HCT116 (cell line): ENCODE data around the gene POLD1. TPM values are rescaled to one million over a fixed set of nuclear protein-coding genes. Genes with fewer than 3 reads are reported as not detected.

Experiments used
- ATAC-seq: fragments of 200-7000 bp; cut with Tn5 transposase; 2 replicates; pipeline ENCODE4 v1.9.1; 2020; ENCODE audit warnings: mild to moderate bottlenecking, moderate library complexity
- BruUV-seq: library from RNA; stranded (reverse); fragments of 400-500 nt; replicated peaks from 2 replicates; lab custom pipeline; 2021; lab: Mats Ljungman, UMichigan
- CTCF ChIA-PET: fragments of 300-600 bp; sonication (Branson Sonifier 250); formaldehyde crosslinking; loops from one replicate; lab custom pipeline; 2021; ENCODE audit warnings: antibody characterized with exemption; lab: Charles Lee
- POLR2A ChIA-PET: fragments of 300-600, 350-600 bp; sonication (Branson Sonifier 250); formaldehyde crosslinking; loops from one replicate; lab custom pipeline; 2021; ENCODE audit warnings: antibody characterized with exemption; lab: Charles Lee
- RAD21 ChIA-PET, 2 experiments: fragments of 300-600 bp; sonication (Branson Sonifier 250); formaldehyde crosslinking; loops; one replicate each; lab custom pipeline; 2023; ENCODE audit warnings: low total read pairs in 2 of 2; ENCODE audit not compliant: uncharacterized antibody in 2 of 2, unreplicated experiment in 2 of 2, low non-redundant PET in 1 of 2; lab: Charles Lee
- DNase-seq: peaks from one replicate; pipeline ENCODE4 v3.0.0-alpha.2; 2010; ENCODE audit warnings: low read depth, low spot score
- H2AFZ ChIP-seq: fragments of 200-600 bp; shearing (Covaris generic), sonication (generic); 2 replicates; pipeline ENCODE4 v1.6.1; 2017; ENCODE audit warnings: low read depth, mixed run types, mixed read lengths, antibody characterized with exemption, low read length; ENCODE audit not compliant: poor library complexity, severe bottlenecking
- H3K27ac ChIP-seq: 2 replicates; pipeline ENCODE4 v1.5.1; 2012; ENCODE audit warnings: low read depth, low read length
- H3K27me3 ChIP-seq: fragments of 200-600 bp; sonication (generic); 2 replicates; pipeline ENCODE4 v1.6.1; 2016; ENCODE audit warnings: mixed run types, low read length, mixed read lengths; ENCODE audit not compliant: insufficient read depth
- H3K36me3 ChIP-seq, 2 experiments: fragments of 200-500 bp in 1 of 2; fragments of 200-600 bp in 1 of 2; sonication (Bioruptor generic) in 1 of 2; sonication (generic) in 1 of 2; 2 replicates each; pipeline versions ENCODE4 v1.5.1 to v1.6.1; 2014 to 2016; ENCODE audit warnings: low read length in 2 of 2, inconsistent platforms in 1 of 2, mixed read lengths in 1 of 2, mixed run types in 1 of 2; ENCODE audit not compliant: insufficient read depth in 2 of 2, control insufficient read depth in 1 of 2
- H3K4me1 ChIP-seq, 2 experiments: fragments of 200-600 bp in 1 of 2; sonication (generic) in 1 of 2; 2 replicates each; pipeline versions ENCODE4 v1.5.1 to v1.6.1; 2012 to 2017; ENCODE audit warnings: low read length in 2 of 2, inconsistent platforms in 1 of 2, mild to moderate bottlenecking in 1 of 2, mixed read lengths in 1 of 2, mixed run types in 1 of 2, moderate library complexity in 1 of 2; ENCODE audit not compliant: insufficient read depth in 2 of 2, control insufficient read depth in 1 of 2
- H3K4me2 ChIP-seq: fragments of 200-600 bp; sonication (generic); 2 replicates; pipeline ENCODE4 v1.6.1; 2017; ENCODE audit warnings: mixed run types, low read length, mixed read lengths
- H3K4me3 ChIP-seq, 2 experiments: fragments of 200-600 bp in 1 of 2; sonication (generic) in 1 of 2; replicated peaks in 1 of 2; 2 replicates each; pipeline ENCODE4 v1.5.1; 2011 to 2016; ENCODE audit warnings: low read length in 2 of 2, control low read depth in 1 of 2, low read depth in 1 of 2, mild to moderate bottlenecking in 1 of 2, mixed read lengths in 1 of 2, mixed run types in 1 of 2
- H3K79me2 ChIP-seq: fragments of 200-600 bp; sonication (generic); 2 replicates; pipeline ENCODE4 v1.6.1; 2017; ENCODE audit warnings: mild to moderate bottlenecking, mixed run types, low read length, moderate library complexity, mixed read lengths; ENCODE audit not compliant: insufficient read depth
- H3K9ac ChIP-seq: fragments of 200-600 bp; sonication (generic); 2 replicates; pipeline ENCODE4 v1.6.1; 2016; ENCODE audit warnings: low read length, mixed read lengths
- H3K9me2 ChIP-seq: fragments of 200-600 bp; sonication (generic), shearing (Covaris generic); 2 replicates; pipeline ENCODE4 v1.6.1; 2017; ENCODE audit warnings: mixed run types, mild to moderate bottlenecking, moderate library complexity; ENCODE audit not compliant: insufficient read depth
- H3K9me3 ChIP-seq, 2 experiments: fragments of 200-500 bp in 1 of 2; fragments of 200-600 bp in 1 of 2; sonication (Bioruptor generic) in 1 of 2; sonication (generic) in 1 of 2; 2 replicates each; pipeline ENCODE4 v1.6.1; 2014 to 2017; ENCODE audit warnings: low read length in 2 of 2, mixed read lengths in 2 of 2, inconsistent platforms in 1 of 2, low read depth in 1 of 2, mild to moderate bottlenecking in 1 of 2, mixed run types in 1 of 2, moderate library complexity in 1 of 2; ENCODE audit not compliant: control insufficient read depth in 1 of 2, insufficient read depth in 1 of 2
- H4K20me1 ChIP-seq: fragments of 200-600 bp; sonication (generic), shearing (Covaris generic); 2 replicates; pipeline ENCODE4 v1.6.1; 2017; ENCODE audit warnings: mixed run types, mild to moderate bottlenecking, moderate library complexity; ENCODE audit not compliant: insufficient read depth
- ATF3 ChIP-seq: IDR thresholded peaks from 2 replicates; pipeline ENCODE4 v1.6.1; 2012
- CEBPB ChIP-seq: IDR thresholded peaks from 2 replicates; pipeline ENCODE4 v1.6.1; 2012; ENCODE audit warnings: low read depth
- EGR1 ChIP-seq: IDR thresholded peaks from 2 replicates; pipeline ENCODE4 v1.6.1; 2012; ENCODE audit warnings: low read depth
- ELF1 ChIP-seq: IDR thresholded peaks from 2 replicates; pipeline ENCODE4 v1.6.1; 2012; ENCODE audit warnings: low read depth, borderline replicate concordance
- EZH2 ChIP-seq: fragments of 200-600 bp; sonication (generic); IDR thresholded peaks from 2 replicates; pipeline ENCODE4 v1.6.1; 2017; ENCODE audit warnings: antibody characterized with exemption, mixed run types
- EZH2phosphoT487 ChIP-seq: fragments of 200-600 bp; IDR thresholded peaks from 2 replicates; pipeline ENCODE4 v1.6.1; 2018; ENCODE audit warnings: antibody characterized with exemption, borderline replicate concordance
- FOSL1 ChIP-seq: IDR thresholded peaks from 2 replicates; pipeline ENCODE4 v1.6.1; 2012; ENCODE audit warnings: low read depth
- JUND ChIP-seq: IDR thresholded peaks from 2 replicates; pipeline ENCODE4 v1.6.1; 2012
- MAX ChIP-seq: IDR thresholded peaks from 2 replicates; pipeline ENCODE4 v1.6.1; 2012
- POLR2AphosphoS5 ChIP-seq: IDR thresholded peaks from 2 replicates; pipeline ENCODE4 v1.6.1; 2011; ENCODE audit warnings: mild to moderate bottlenecking, low read depth, low read length, moderate library complexity
- RAD21 ChIP-seq: IDR thresholded peaks from 2 replicates; pipeline ENCODE4 v1.6.1; 2012; ENCODE audit warnings: low read depth, mild to moderate bottlenecking
- REST ChIP-seq: IDR thresholded peaks from 2 replicates; pipeline ENCODE4 v1.6.1; 2012; ENCODE audit warnings: low read depth
- SP1 ChIP-seq: IDR thresholded peaks from 2 replicates; pipeline ENCODE4 v1.6.1; 2012; ENCODE audit warnings: low read depth
- TCF7L2 ChIP-seq: IDR thresholded peaks from 2 replicates; pipeline ENCODE4 v1.7.0; 2011; ENCODE audit warnings: borderline replicate concordance, inconsistent platforms; ENCODE audit not compliant: insufficient read depth, insufficient read length; ENCODE audit errors: extremely low read depth
- YY1 ChIP-seq: IDR thresholded peaks from 2 replicates; pipeline ENCODE4 v1.6.1; 2011; ENCODE audit warnings: low read length, low read depth, moderate library complexity, mild to moderate bottlenecking; ENCODE audit not compliant: insufficient replicate concordance; ENCODE audit errors: extremely low read depth
- ZFX ChIP-seq: fragments of 450-650 bp; IDR thresholded peaks from 2 replicates; pipeline ENCODE4 v1.6.1; 2017
- ZNF274 ChIP-seq: fragments of 200-500 bp; sonication (Bioruptor generic); IDR thresholded peaks from 2 replicates; pipeline ENCODE4 v1.6.1; 2014; ENCODE audit warnings: mild to moderate bottlenecking, low read depth, low read length, inconsistent platforms
- intact Hi-C: fragments of 100-400 bp; cut with micrococcal nuclease; formaldehyde crosslinking; loops from 2 replicates; pipeline ENCODE4 v1.10.0; 2022
- total RNA-seq: library from RNA; stranded (reverse); gene quantifications from one replicate; pipeline ENCODE4 v1.2.1, GENCODE V29; 2021; ENCODE audit not compliant: unreplicated experiment
- TF ChIP-seq, protein P1 (sequence below): IDR thresholded peaks from 2 replicates; pipeline ENCODE4 v1.6.1; 2011; ENCODE audit warnings: mild to moderate bottlenecking, low read length, moderate library complexity; ENCODE audit not compliant: insufficient replicate concordance; ENCODE audit errors: extremely low read depth
- TF ChIP-seq, protein P2 (sequence below), 3 experiments: fragments of 200-600 bp in 1 of 3; sonication (generic) in 1 of 3; IDR thresholded peaks in 2 of 3; conservative IDR thresholded peaks in 1 of 3; 2 replicates each; pipeline ENCODE4 v1.5.1; 2012 to 2017; ENCODE audit warnings: low read depth in 2 of 3, low read length in 2 of 3, antibody characterized with exemption in 1 of 3, borderline replicate concordance in 1 of 3, control low read depth in 1 of 3, mild to moderate bottlenecking in 1 of 3, mixed read lengths in 1 of 3, mixed run types in 1 of 3, moderate library complexity in 1 of 3; ENCODE audit not compliant: insufficient read depth in 1 of 3

Gene POLD1
- total RNA-seq, 1 experiment from 2014 or later: 122 TPM

DNA sequence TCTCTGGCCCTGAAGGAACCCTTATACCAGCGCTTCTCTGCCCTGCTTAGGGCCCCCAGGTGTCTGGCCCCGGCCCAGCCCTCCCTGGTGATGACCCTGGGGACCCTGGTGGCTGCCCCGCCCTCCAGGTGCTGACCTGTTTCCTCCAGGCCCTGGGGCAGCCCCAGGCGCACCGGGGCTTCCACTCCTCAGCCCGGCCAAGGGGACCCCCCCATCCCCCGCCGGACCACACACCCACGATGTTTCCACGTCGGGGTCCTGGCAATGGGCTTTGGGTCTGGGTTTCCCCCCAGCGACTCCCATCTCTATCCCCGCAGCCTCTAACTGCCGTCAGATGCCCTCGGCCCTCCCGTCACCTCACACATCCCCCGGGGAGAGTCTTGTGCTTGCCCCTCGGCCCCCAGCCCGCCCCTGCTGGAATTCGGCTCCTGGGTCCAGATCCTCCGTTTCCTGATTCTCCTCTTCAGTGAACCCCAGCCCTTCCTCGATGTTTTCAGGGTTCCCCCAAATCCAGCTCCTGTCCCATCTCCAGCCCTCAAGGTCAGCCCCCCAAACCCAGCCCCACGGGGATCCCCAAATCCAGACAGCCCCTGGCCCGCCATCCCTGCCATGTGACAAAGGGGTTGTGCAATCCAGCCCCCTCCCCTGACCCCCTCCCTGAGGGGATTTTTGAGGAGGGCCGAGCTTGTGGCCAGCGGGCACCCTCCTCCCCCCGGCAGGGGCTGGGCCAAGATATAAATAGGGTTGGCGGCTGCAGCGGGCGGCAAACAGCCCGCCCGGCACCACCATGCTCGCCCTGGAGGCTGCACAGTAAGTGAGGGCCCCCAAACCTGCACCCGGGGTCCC lies 34.3 kb downstream of the POLD1 start, which contains the start of gene SPIB:
TSS of gene SPIB (plus strand) at position 763 of the 846 bp plus-strand sequence. CDS start at position 788, 25 bp downstream.
- Histone ChIP-seq H3K4me1 (no peaks in the 10 kb centered on the region), H3K79me2 (no peaks in the 10 kb centered on the region), H4K20me1 (no peaks in the 10 kb centered on the region), H3K9me2 (no peaks in the 10 kb centered on the region), H3K4me3 (no peak within 1 kb of the TSS), H3K9me3 (no peaks in the 10 kb centered on the region), H3K27ac (no peak within 1 kb of the TSS), H3K27me3 (no peaks in the 10 kb centered on the region), H3K9ac (no peak within 1 kb of the TSS), H2AFZ (no peak within 1 kb of the TSS), H3K36me3 (no peaks in the 10 kb centered on the region), H3K4me2 (no peak within 1 kb of the TSS)
- RAD21 ChIA-PET: no interaction called here
- POLR2A ChIA-PET: no interaction called here
- ATAC-seq (no peak), DNase-seq (no peak)
- TF ChIP-seq MAX: no peak
- no peak for TF ChIP-seq ATF3
- TF ChIP-seq REST: no peak
- no peak for TF ChIP-seq ZFX
- TF ChIP-seq, protein P1, sequence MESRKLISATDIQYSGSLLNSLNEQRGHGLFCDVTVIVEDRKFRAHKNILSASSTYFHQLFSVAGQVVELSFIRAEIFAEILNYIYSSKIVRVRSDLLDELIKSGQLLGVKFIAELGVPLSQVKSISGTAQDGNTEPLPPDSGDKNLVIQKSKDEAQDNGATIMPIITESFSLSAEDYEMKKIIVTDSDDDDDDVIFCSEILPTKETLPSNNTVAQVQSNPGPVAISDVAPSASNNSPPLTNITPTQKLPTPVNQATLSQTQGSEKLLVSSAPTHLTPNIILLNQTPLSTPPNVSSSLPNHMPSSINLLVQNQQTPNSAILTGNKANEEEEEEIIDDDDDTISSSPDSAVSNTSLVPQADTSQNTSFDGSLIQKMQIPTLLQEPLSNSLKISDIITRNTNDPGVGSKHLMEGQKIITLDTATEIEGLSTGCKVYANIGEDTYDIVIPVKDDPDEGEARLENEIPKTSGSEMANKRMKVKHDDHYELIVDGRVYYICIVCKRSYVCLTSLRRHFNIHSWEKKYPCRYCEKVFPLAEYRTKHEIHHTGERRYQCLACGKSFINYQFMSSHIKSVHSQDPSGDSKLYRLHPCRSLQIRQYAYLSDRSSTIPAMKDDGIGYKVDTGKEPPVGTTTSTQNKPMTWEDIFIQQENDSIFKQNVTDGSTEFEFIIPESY: no peak
- TF ChIP-seq SP1: no peak
- TF ChIP-seq FOSL1: no peak
- no peak for TF ChIP-seq RAD21
- no peak for TF ChIP-seq JUND
- TF ChIP-seq EZH2: no peak
- TF ChIP-seq YY1: no peak
- TF ChIP-seq, protein P2, sequence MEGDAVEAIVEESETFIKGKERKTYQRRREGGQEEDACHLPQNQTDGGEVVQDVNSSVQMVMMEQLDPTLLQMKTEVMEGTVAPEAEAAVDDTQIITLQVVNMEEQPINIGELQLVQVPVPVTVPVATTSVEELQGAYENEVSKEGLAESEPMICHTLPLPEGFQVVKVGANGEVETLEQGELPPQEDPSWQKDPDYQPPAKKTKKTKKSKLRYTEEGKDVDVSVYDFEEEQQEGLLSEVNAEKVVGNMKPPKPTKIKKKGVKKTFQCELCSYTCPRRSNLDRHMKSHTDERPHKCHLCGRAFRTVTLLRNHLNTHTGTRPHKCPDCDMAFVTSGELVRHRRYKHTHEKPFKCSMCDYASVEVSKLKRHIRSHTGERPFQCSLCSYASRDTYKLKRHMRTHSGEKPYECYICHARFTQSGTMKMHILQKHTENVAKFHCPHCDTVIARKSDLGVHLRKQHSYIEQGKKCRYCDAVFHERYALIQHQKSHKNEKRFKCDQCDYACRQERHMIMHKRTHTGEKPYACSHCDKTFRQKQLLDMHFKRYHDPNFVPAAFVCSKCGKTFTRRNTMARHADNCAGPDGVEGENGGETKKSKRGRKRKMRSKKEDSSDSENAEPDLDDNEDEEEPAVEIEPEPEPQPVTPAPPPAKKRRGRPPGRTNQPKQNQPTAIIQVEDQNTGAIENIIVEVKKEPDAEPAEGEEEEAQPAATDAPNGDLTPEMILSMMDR (IDR thresholded peaks at IDR 0.05 in 2 of 3, conservative IDR thresholded peaks at IDR 0.05 in 1 of 3; ENCODE audit: borderline replicate concordance in 1 of 3, insufficient read depth in 1 of 3, low read depth in 2 of 3, low read length in 2 of 3): no peak
- no peak for TF ChIP-seq CEBPB
- TF ChIP-seq ZNF274: no peak
- TF ChIP-seq POLR2AphosphoS5: no peak
- TF ChIP-seq EGR1: no peak
- no peak for TF ChIP-seq EZH2phosphoT487
- no peak for TF ChIP-seq ELF1
- TF ChIP-seq TCF7L2: no peak
- BruUV-seq: no TSS peak
- intact Hi-C loops: no loop called here
- CTCF ChIA-PET: no interaction called here
